D341Med (cell line): ENCODE results near the gene ACBD5.
"Not testable (repeated sequence)": the region's sequence is repeated elsewhere in the genome, so short reads cannot be mapped to it uniquely, and the experiment has no call there.

ENCODE experiments used
- DNase-seq: peaks from one replicate; pipeline ENCODE4 v3.0.0; 2012; ENCODE audit warnings: low spot score

ACBD5 gene

GRCh38 chr10:27241010-27241651, 534 bp upstream of the ACBD5 start:
- peak; percentile 33 for DNase-seq

- DNase-seq, result not testable (repeated sequence)
Observed at GRCh38 chr10:27237531-27237930, 3.1 kb downstream of the ACBD5 start.

- DNase-seq, result not testable (repeated sequence)
Observed at GRCh38 chr10:27236589-27237128, 3.9 kb downstream of the ACBD5 start.

GRCh38 chr10:27235706-27236105, 4.9 kb downstream of the ACBD5 start:
- DNase-seq, result no peak

GRCh38 chr10:27230022-27230421, 10.6 kb downstream of the ACBD5 start:
- no peak for DNase-seq

GRCh38 chr10:27225642-27226257, 14.8 kb downstream of the ACBD5 start:
- no peak for DNase-seq

- no peak for DNase-seq
Observed at GRCh38 chr10:27225011-27225590, 15.5 kb downstream of the ACBD5 start.

GRCh38 chr10:27223964-27224363, 16.6 kb downstream of the ACBD5 start:
- DNase-seq, result no peak

GRCh38 chr10:27207350-27207749, 33.2 kb downstream of the ACBD5 start:
- peak; percentile 52 for DNase-seq

GRCh38 chr10:27203806-27204205, 36.8 kb downstream of the ACBD5 start:
- DNase-seq, result no peak

- peak; percentile 45 for DNase-seq
Observed at GRCh38 chr10:27197980-27198620, 42.5 kb downstream of the ACBD5 start.

- DNase-seq, result no peak
Observed at GRCh38 chr10:27192284-27192683, 48.3 kb downstream of the ACBD5 start.

GRCh38 chr10:27190508-27190907, 50.1 kb downstream of the ACBD5 start:
- DNase-seq, result no peak

- no peak for DNase-seq
Observed at GRCh38 chr10:27188897-27189296, 51.7 kb downstream of the ACBD5 start.

GRCh38 chr10:27188259-27188658, 52.3 kb downstream of the ACBD5 start:
- DNase-seq, result no peak

- DNase-seq, result no peak
Observed at GRCh38 chr10:27169849-27170248, 70.7 kb downstream of the ACBD5 start.

- no peak for DNase-seq
Observed at GRCh38 chr10:27158421-27158820, 82.2 kb downstream of the ACBD5 start.

GRCh38 chr10:27157150-27157549, 83.4 kb downstream of the ACBD5 start:
- no peak for DNase-seq

GRCh38 chr10:27156566-27156965, 84.0 kb downstream of the ACBD5 start:
- DNase-seq, result not testable (repeated sequence)

GRCh38 chr10:27155066-27155754, 85.4 kb downstream of the ACBD5 start, which contains the start of gene MASTL:
TSS of gene MASTL (plus strand) at chr10:27155352. CDS start at chr10:27155427, 75 bp downstream.
- peak; percentile 96 for DNase-seq

GRCh38 chr10:27153845-27154193, 86.8 kb downstream of the ACBD5 start:
- no peak for DNase-seq

GRCh38 chr10:27153329-27153728, 87.3 kb downstream of the ACBD5 start:
- no peak for DNase-seq
